Adipose tissue (tissue), 3 donors: ENCODE measurements around the gene NRBF2. TPM values are rescaled to one million over a fixed set of nuclear protein-coding genes. Genes with fewer than 3 reads are reported as not detected.
"Not testable (repeated sequence)": the region's sequence is repeated elsewhere in the genome, so short reads cannot be mapped to it uniquely, and the experiment has no call there.

Experiments used
- H3K27ac ChIP-seq: one replicate; pipeline ENCODE4 v1.5.1; 2013; ENCODE audit warnings: low read depth, low read length
- WGBS, 3 donors: extraction: QIAGEN DNeasy Blood & Tissue Kit; methylation state at CpG; one replicate each; pipeline ENCODE4 v1.1.7; 2013; 5-methylcytosine and 5-hydroxymethylcytosine counted together
- polyA plus RNA-seq, 3 donors: library from polyadenylated mRNA; stranded (reverse); fragments of 200-250 nt; gene quantifications; one replicate each; pipeline ENCODE4 v1.2.3, GENCODE V29; 2013
- donor health status: healthy with polysubstance abuse.
- donor health status: Bipolar disorder and iron deficiency.
- donor health status: healthy.

NRBF2 gene
- polyA plus RNA-seq, 3 donors, result 8.4 to 41.2 (median 32.6) TPM

DNA sequence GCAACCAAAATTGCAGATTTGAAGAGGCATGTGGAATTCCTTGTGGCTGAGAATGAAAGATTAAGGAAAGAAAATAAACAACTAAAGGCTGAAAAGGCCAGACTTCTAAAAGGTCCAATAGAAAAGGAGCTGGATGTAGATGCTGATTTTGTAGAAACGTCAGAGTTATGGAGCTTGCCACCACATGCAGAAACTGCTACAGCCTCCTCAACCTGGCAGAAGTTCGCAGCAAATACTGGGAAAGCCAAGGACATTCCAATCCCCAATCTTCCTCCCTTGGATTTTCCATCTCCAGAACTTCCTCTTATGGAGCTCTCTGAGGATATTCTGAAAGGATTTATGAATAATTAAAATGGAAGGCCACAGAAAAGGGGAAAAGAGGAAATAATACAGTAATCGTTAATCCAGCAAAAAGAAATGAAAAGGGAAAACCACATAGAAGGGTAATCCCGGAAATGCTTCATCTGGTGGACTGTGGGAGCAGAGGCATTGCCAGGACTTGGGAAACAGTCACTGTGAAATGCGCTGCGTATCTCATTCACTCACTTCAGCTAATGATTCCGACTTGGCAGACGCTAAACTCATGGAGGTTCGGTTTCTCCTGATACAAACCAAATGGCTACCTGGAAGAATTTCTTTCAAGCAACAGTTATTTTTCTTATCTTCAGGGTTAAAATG is 20.9 kb downstream of the NRBF2 start:
- 78 to 88% (median 83%) methylated on average over 9 of the region's 9 CpGs for WGBS, 3 donors
- H3K27ac ChIP-seq, result not testable (repeated sequence)

DNA sequence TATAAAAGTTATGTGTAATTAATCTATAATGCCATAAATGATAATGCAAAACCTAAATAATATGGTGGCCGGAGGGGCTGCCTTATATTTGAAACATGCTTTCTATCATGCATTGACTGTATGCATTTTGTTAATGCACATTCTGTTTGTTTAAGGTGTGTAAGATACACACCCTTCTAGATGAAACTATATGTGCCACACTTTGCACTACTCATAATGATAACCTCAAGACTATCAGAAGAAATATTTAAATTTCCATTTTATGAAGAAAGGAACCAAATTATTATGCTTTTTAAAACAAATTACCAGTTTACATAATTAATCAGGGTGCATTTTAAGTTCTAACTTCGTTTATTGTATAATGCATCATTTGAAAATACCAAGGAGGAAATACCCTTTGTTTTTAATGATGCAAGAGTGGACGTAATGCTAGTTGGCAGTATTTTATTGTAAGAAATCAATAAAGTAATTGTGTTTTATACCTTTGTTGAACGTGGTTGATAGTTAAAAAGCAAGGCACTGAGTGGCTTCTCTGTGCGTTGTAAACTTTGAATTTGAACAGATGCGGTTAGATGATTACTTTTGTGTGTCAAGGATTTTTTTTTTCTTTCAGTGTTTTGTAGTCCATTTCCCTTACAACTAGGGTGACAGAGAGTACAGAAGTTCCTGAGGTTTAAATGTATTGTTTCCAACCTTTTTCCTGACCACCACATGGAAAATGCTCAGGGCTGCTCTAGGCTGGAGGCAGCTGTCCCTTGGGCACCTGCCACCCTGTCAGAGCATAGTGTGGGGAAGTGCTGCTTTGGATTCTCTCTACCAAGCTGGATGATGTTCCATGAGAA is 21.6 kb downstream of the NRBF2 start:
- 76 to 80% (median 80%) methylated on average over 6 of the region's 6 CpGs for WGBS, 3 donors
- no peak overlapping the region for H3K27ac ChIP-seq

DNA sequence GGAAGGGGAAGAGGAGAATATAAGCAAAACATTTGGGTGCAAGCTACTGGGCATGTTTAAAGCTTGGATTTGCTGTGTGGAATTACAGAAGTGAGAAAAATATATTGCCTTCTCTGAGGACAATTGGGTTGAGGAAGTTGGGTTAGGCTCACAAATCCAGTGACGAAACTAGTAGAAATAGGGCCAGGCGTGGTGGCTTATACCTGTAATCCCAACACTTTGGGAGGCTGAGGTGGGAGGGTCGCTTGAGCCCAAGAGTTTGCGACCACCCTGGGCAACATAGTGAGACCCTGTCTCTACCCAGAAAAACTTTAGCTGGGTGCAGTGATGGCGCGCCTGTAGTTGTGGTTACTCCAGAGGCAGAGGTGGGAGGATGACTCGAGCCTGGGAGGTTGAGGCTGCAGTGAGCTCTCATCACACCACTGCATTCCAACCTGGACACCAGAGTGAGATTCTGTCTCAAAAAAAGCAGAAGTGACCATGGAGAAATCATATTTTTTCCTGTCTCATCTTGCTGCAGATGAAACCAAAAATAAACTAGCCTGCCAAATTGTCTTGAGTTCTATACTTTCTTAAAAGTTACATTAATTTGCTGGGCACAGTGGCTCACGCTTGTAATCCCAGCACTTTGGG is 22.4 kb downstream of the NRBF2 start:
- no peak overlapping the region for H3K27ac ChIP-seq
- 82 to 92% (median 89%) methylated on average over 8 of the region's 8 CpGs for WGBS, 3 donors

DNA sequence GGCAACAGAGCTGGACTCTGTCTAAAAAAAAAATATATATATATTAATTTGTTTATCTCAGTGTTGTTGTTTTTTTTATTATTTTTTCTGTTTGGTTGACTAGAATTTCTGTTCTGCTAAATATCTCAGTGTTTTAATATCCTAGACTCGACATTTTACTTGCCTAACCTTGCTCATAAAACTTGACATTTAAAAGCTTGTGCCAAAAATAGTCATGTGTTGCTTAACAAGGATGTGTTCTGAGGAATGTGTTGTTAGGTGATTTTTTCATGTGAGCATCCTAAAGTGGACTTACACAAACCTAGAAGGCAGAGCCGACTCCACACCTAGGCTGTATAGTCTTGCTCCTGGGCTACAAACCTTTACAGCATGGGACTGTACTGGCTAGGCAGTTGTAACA is 23.1 kb downstream of the NRBF2 start:
- no peak overlapping the region for H3K27ac ChIP-seq
- 62 to 76% (median 75%) methylated on average over 2 of the region's 2 CpGs for WGBS, 3 donors

- H3K27ac ChIP-seq, result no peak overlapping the region
- WGBS, 3 donors, result 66 to 70% (median 68%) methylated on average over 3 of the region's 3 CpGs
These were observed 24.9 kb downstream of the NRBF2 start for GRCh38 chr10:63157845-63158624.

GRCh38 chr10:63161592-63161991 is 28.5 kb downstream of the NRBF2 start:
- WGBS, 3 donors, result 43 to 53% (median 48%) methylated on average over 2 of the region's 2 CpGs
- no peak overlapping the region for H3K27ac ChIP-seq

GRCh38 chr10:63164166-63164623 is 31.1 kb downstream of the NRBF2 start:
- 57 to 66% (median 62%) methylated on average over 2 of the region's 2 CpGs for WGBS, 3 donors
- no peak overlapping the region for H3K27ac ChIP-seq

GRCh38 chr10:63165249-63165648 is 32.1 kb downstream of the NRBF2 start:
- WGBS, 3 donors, result 95 to 96% (median 95%) methylated on average over 7 of the region's 7 CpGs
- H3K27ac ChIP-seq, result no peak overlapping the region

GRCh38 chr10:63166742-63167258 is 33.7 kb downstream of the NRBF2 start:
- 15 to 20% (median 20%) methylated on average over 3 of the region's 3 CpGs for WGBS, 3 donors
- no peak overlapping the region for H3K27ac ChIP-seq

DNA sequence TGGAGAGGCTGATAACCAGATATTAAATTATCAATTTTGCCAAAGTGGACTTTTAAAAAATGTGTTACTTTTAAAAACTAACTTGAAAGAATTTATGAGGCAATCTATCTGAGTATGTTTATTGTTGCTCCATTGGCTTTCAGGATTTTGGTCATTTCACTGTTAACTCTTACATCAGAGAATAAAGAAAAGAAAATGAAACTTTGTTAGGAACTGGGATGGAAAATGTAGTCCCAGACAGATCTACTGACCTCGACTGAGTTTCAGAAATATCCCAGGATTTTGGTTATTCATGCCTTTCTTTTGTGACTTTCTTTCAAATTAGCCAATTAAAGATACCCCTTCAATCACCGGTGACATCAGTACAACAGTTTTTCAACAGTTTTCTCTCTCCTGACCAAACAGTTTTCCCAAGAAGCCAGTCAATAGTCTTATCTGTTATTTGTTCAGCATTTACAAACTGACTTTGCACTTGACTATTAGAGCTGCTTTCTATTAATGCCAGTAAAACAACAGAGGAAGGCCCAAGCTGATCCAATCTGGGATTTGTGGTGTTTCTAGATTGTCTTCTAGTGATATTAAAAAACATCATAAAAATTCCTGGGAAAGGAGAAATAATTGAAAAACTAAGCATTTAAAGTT is 35.8 kb downstream of the NRBF2 start:
- WGBS, 3 donors, result 27 to 74% (median 57%) methylated on average over 2 of the region's 2 CpGs

DNA sequence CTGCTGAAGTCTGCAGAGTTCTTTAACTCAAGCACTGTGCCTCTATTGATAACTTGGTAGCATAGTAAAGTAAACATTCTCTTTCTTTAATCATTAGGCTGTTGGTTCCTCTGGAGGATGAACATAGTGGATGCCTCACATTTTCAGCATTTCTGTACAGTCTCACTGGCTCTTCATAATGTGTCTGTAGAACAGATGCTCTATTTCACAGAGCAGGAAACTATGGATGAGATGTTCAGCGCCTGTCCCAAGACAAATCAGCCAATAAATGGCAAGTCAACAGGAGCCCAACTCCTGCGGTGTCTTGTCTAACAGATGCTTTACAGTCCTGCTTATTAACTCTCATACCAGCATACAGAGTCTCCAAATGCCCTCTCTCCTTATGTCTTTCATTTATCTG is 36.5 kb downstream of the NRBF2 start:
- 65 to 90% (median 83%) methylated on average over 2 of the region's 2 CpGs for WGBS, 3 donors
- H3K27ac ChIP-seq, result no peak overlapping the region

More for the DNA sequence above, 35.8 kb downstream of the NRBF2 start:
- no peak overlapping the region for H3K27ac ChIP-seq

- no peak overlapping the region for H3K27ac ChIP-seq
- 70 to 87% (median 85%) methylated on average over 1 of the region's 1 CpG for WGBS, 3 donors
These were observed 38.2 kb downstream of the NRBF2 start for GRCh38 chr10:63171255-63171855.

GRCh38 chr10:63171926-63172325 is 38.8 kb downstream of the NRBF2 start:
- 81 to 94% (median 85%) methylated on average over 1 of the region's 1 CpG for WGBS, 3 donors
- H3K27ac ChIP-seq, result no peak overlapping the region

DNA sequence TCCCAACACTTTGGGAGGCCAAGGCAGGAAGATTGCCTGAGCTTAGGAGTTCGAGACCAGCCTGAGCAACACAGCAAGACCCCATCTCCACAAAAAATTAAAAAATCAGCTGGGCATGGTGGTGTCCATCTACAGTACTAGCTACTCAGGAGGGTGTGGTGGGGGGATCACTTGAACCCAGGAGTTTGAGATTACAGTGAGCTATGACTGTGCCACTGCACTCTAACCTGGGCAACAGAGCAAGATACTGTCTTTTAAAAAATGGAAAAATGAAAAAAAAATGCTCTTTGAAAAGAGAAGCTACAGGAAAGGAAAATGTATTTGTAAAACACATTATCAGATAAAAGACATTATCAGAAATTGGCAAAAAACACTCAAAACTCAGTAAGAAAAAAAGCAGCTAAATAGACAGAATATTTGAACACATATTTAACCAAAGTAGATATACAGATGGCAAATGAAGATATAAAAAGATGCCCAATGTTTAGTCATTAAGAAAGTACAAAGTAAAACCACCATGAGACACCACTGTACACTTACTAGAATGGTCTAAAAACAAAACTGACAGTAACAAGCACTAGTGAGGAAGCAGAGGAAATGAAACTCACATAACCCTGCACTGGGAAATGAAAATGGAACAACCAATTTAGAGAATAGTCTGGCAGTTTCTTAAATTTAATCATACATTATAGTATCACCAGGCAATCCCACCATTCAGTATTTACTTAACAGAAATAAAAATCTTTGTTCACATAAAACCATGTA is 40.5 kb downstream of the NRBF2 start:
- H3K27ac ChIP-seq, result no peak overlapping the region
- WGBS, 3 donors, result 100% methylated on average over 1 of the region's 1 CpG

- WGBS, 3 donors, result 85 to 94% (median 94%) methylated on average over 1 of the region's 1 CpG
- H3K27ac ChIP-seq, result no peak overlapping the region
These were observed 42.4 kb downstream of the NRBF2 start for GRCh38 chr10:63175534-63175933.

- no peak overlapping the region for H3K27ac ChIP-seq
- WGBS, 3 donors, result 42 to 70% (median 61%) methylated on average over 1 of the region's 1 CpG
These were observed 59.7 kb downstream of the NRBF2 start for GRCh38 chr10:63192826-63193225.
